ENCODE measurements around the gene FHIP2A. TPM values are rescaled to one million over a fixed set of nuclear protein-coding genes. Genes with fewer than 3 reads are reported as not detected.

Gene FHIP2A
- total RNA-seq, 1 experiment from 2014 or later: 20.7 TPM

- no peak for TF ChIP-seq REST (IDR thresholded peaks at IDR 0.05; ENCODE audit: low read depth)
- peak; percentile 56; the same call in 1 of the 2 replicates for TF ChIP-seq ATF3 (IDR thresholded peaks at IDR 0.05)
- no peak for TF ChIP-seq CTCF (IDR thresholded peaks at IDR 0.05 in 2 of 3, conservative IDR thresholded peaks at IDR 0.05 in 1 of 3; ENCODE audit: borderline replicate concordance in 1 of 3, insufficient read depth in 1 of 3, low read depth in 2 of 3, low read length in 2 of 3)
- TF ChIP-seq, protein P1, sequence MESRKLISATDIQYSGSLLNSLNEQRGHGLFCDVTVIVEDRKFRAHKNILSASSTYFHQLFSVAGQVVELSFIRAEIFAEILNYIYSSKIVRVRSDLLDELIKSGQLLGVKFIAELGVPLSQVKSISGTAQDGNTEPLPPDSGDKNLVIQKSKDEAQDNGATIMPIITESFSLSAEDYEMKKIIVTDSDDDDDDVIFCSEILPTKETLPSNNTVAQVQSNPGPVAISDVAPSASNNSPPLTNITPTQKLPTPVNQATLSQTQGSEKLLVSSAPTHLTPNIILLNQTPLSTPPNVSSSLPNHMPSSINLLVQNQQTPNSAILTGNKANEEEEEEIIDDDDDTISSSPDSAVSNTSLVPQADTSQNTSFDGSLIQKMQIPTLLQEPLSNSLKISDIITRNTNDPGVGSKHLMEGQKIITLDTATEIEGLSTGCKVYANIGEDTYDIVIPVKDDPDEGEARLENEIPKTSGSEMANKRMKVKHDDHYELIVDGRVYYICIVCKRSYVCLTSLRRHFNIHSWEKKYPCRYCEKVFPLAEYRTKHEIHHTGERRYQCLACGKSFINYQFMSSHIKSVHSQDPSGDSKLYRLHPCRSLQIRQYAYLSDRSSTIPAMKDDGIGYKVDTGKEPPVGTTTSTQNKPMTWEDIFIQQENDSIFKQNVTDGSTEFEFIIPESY (IDR thresholded peaks at IDR 0.05; ENCODE audit: extremely low read depth, insufficient replicate concordance, low read length): peak; percentile 18
- TF ChIP-seq EZH2phosphoT487 (IDR thresholded peaks at IDR 0.05; ENCODE audit: borderline replicate concordance): no peak
Measured at GRCh38 chr10:114779803-114780576, 41.6 kb upstream of the FHIP2A start (continued).
